HepG2 (cell line): ENCODE results near the gene DNPH1. TPM values are rescaled to one million over a fixed set of nuclear protein-coding genes. Genes with fewer than 3 reads are reported as not detected.

Experiments
- ARID5B ChIP-seq: IDR thresholded peaks from 2 replicates; pipeline ENCODE4 v1.4.0; 2020; ENCODE audit warnings: mild to moderate bottlenecking, missing genetic modification reagents
- FOSL1 ChIP-seq: sonication (generic); formaldehyde crosslinking; IDR thresholded peaks from 2 replicates; pipeline ENCODE4 v1.9.0; 2021; ENCODE audit warnings: missing genetic modification reagents, borderline replicate concordance
- FOXK1 ChIP-seq: sonication (generic); formaldehyde crosslinking; IDR thresholded peaks from 2 replicates; pipeline ENCODE4 v1.4.0; 2020; ENCODE audit warnings: low read depth, missing genetic modification reagents, borderline replicate concordance
- HCFC1 ChIP-seq: fragments of 150-350 bp; IDR thresholded peaks from 2 replicates; pipeline ENCODE4 v1.6.1; 2014; ENCODE audit warnings: low read depth, low read length
- HDAC2 ChIP-seq: sonication (generic); formaldehyde crosslinking; IDR thresholded peaks from 2 replicates; pipeline ENCODE4 v1.4.0; 2020; ENCODE audit warnings: missing genetic modification reagents
- KDM1A ChIP-seq: IDR thresholded peaks from 2 replicates; pipeline ENCODE4 v1.6.1; 2016; ENCODE audit warnings: missing compliant biosample characterization
- KLF6 ChIP-seq: IDR thresholded peaks from 2 replicates; pipeline ENCODE4 v1.8.0; 2016; ENCODE audit warnings: missing biosample characterization, missing genetic modification reagents
- MED1 ChIP-seq: sonication (generic); formaldehyde crosslinking; IDR thresholded peaks from 2 replicates; pipeline ENCODE4 v1.4.0; 2020; ENCODE audit warnings: missing genetic modification reagents
- PLRG1 ChIP-seq: fragments of 450-650 bp; conservative IDR thresholded peaks from 2 replicates; pipeline ENCODE4 v1.6.1; 2016
- POLR2A ChIP-seq, 2 experiments: IDR thresholded peaks; 2 replicates each; pipeline ENCODE4 v1.6.1; 2011; ENCODE audit warnings: low read depth in 2 of 2, low read length in 2 of 2, mild to moderate bottlenecking in 1 of 2, moderate library complexity in 1 of 2; ENCODE audit not compliant: insufficient read depth in 1 of 2
- RNF219 ChIP-seq: sonication (generic); formaldehyde crosslinking; IDR thresholded peaks from 2 replicates; pipeline ENCODE4 v1.5.0; 2020; ENCODE audit warnings: mild to moderate bottlenecking, missing genetic modification reagents
- SNRNP70 ChIP-seq: fragments of 200-400 bp; formaldehyde crosslinking; IDR thresholded peaks from 2 replicates; pipeline ENCODE4 v1.6.1; 2017; ENCODE audit warnings: mild to moderate bottlenecking, low read depth, low read length, moderate library complexity
- SOX6 ChIP-seq, 2 experiments: fragments of 450-650 bp in 1 of 2; sonication (generic) in 1 of 2; formaldehyde crosslinking in 1 of 2; IDR thresholded peaks; 2 replicates each; pipeline versions ENCODE4 v1.4.0 to v1.6.1; 2017 to 2020; ENCODE audit warnings: antibody characterized with exemption in 1 of 2, mild to moderate bottlenecking in 1 of 2, missing genetic modification reagents in 1 of 2
- ZBTB44 ChIP-seq: sonication (generic); formaldehyde crosslinking; IDR thresholded peaks from 2 replicates; pipeline ENCODE4 v1.4.0; 2020; ENCODE audit warnings: missing genetic modification reagents
- ZFP36L2 ChIP-seq: sonication (generic); formaldehyde crosslinking; IDR thresholded peaks from 2 replicates; pipeline ENCODE4 v1.4.0; 2020; ENCODE audit warnings: missing genetic modification reagents
- ZNF34 ChIP-seq: sonication (generic); formaldehyde crosslinking; IDR thresholded peaks from 2 replicates; pipeline ENCODE4 v1.4.0; 2020; ENCODE audit warnings: mild to moderate bottlenecking, missing genetic modification reagents, borderline replicate concordance
- ZNF343 ChIP-seq: sonication (generic); formaldehyde crosslinking; IDR thresholded peaks from 2 replicates; pipeline ENCODE4 v1.4.0; 2020; ENCODE audit warnings: mild to moderate bottlenecking, missing genetic modification reagents
- ZNF678 ChIP-seq: sonication (generic); formaldehyde crosslinking; IDR thresholded peaks from 2 replicates; pipeline ENCODE4 v1.4.0; 2020; ENCODE audit warnings: mild to moderate bottlenecking, missing genetic modification reagents
- ZNF83 ChIP-seq: sonication (generic); formaldehyde crosslinking; IDR thresholded peaks from 2 replicates; pipeline ENCODE4 v1.4.0; 2020; ENCODE audit warnings: missing genetic modification reagents, mild to moderate bottlenecking, borderline replicate concordance
- ZNF850 ChIP-seq: sonication (generic); formaldehyde crosslinking; conservative IDR thresholded peaks from 2 replicates; pipeline ENCODE4 v1.9.0; 2021; ENCODE audit warnings: mild to moderate bottlenecking, missing genetic modification reagents
- ZSCAN9 ChIP-seq: IDR thresholded peaks from 2 replicates; pipeline ENCODE4 v1.6.1; 2016; ENCODE audit warnings: borderline replicate concordance
- polyA plus RNA-seq, 8 experiments: library from polyadenylated mRNA; depleted of rRNA in 3 of 8; stranded (reverse) in 7 of 8; unstranded in 1 of 8; fragments of >200 nt; fragmentation: Illumina TruSeq in 4 of 8; extraction: Trizol in 4 of 8; gene quantifications; 2 replicates each; pipeline versions ENCODE4 v1.2.1 to v1.2.3, GENCODE V29; 2011 to 2016; ENCODE audit warnings: low read depth in 4 of 8, missing spikeins in 1 of 8, mixed read lengths in 1 of 8; ENCODE audit not compliant: insufficient read depth in 1 of 8
- total RNA-seq, 5 experiments: library from RNA; depleted of rRNA; stranded (reverse); fragments of >200 nt; fragmentation: Illumina TruSeq; extraction: Trizol; gene quantifications; 2 replicates each; pipeline ENCODE4 v1.2.3, GENCODE V29; 2016; ENCODE audit warnings: low read depth in 1 of 5
- TF ChIP-seq, protein P1 (sequence below): sonication (generic); formaldehyde crosslinking; IDR thresholded peaks from 2 replicates; pipeline ENCODE4 v1.5.1; 2020; ENCODE audit warnings: mild to moderate bottlenecking, missing genetic modification reagents, moderate library complexity

Gene DNPH1
- total and polyA plus RNA-seq, 2 of the 13 experiments (the other 11 are each of a cell fraction or from before 2014, with no cell fraction given): 56.5 to 75.1 TPM

GRCh38 chr6:43265564-43265963 is 36.3 kb upstream of the DNPH1 start (continued):
- TF ChIP-seq ZBTB44 (CRISPR knock-in tag) (no peak), ZNF34 (CRISPR knock-in tag) (0 out of 2 replicates have a peak, but pooled peaks have one; percentile 7), ZSCAN9 (CRISPR knock-in tag) (no peak), HDAC2 (peak; percentile 70; the same call in 1 of the 2 replicates), SNRNP70 (no peak), FOSL1 (CRISPR knock-in tag) (no peak), ZFP36L2 (no peak), ZNF678 (CRISPR knock-in tag) (no peak), POLR2A (IDR thresholded peaks at IDR 0.05; ENCODE audit: insufficient read depth in 1 of 2, low read depth in 2 of 2, low read length in 2 of 2) (no peak), ZNF850 (CRISPR knock-in tag) (no peak), SOX6 (IDR thresholded peaks at IDR 0.05) (no peak), SOX6 (CRISPR knock-in tag; IDR thresholded peaks at IDR 0.05) (peak; percentile 30; the same call in 1 of the 2 replicates), ZNF83 (CRISPR knock-in tag) (no peak), ARID5B (peak; percentile 31; the same call in 1 of the 2 replicates), KDM1A (CRISPR knock-in tag) (peak; percentile 32; the same call in 1 of the 2 replicates), ZNF343 (CRISPR knock-in tag) (0 out of 2 replicates have a peak, but pooled peaks have one; percentile 55), FOXK1 (CRISPR knock-in tag) (no peak), RNF219 (CRISPR knock-in tag) (no peak), PLRG1 (no peak), HCFC1 (no peak), KLF6 (CRISPR knock-in tag) (no peak), MED1 (CRISPR knock-in tag) (peak; percentile 61; the same call in 1 of the 2 replicates)
- TF ChIP-seq, protein P1, sequence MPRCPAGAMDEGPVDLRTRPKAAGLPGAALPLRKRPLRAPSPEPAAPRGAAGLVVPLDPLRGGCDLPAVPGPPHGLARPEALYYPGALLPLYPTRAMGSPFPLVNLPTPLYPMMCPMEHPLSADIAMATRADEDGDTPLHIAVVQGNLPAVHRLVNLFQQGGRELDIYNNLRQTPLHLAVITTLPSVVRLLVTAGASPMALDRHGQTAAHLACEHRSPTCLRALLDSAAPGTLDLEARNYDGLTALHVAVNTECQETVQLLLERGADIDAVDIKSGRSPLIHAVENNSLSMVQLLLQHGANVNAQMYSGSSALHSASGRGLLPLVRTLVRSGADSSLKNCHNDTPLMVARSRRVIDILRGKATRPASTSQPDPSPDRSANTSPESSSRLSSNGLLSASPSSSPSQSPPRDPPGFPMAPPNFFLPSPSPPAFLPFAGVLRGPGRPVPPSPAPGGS (CRISPR knock-in tag): no peak
